ENCODE measurements around the gene UBTF. TPM values are rescaled to one million over a fixed set of nuclear protein-coding genes. Genes with fewer than 3 reads are reported as not detected.

UBTF gene
- total RNA-seq, 2 donors from 2014 or later, result 109 to 201 TPM

DNA sequence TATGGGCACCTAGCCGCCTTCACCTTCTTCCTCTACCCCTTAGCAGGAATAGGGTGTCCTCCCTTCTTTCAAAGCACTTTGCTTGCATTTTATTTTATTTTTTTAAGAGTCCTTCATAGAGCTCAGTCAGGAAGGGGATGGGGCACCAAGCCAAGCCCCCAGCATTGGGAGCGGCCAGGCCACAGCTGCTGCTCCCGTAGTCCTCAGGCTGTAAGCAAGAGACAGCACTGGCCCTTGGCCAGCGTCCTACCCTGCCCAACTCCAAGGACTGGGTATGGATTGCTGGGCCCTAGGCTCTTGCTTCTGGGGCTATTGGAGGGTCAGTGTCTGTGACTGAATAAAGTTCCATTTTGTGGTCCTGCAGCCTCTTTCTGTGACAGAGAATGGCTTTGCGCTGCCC is 28.1 kb downstream of the UBTF start:
- peaks cover 11 to 20% of the 10 kb centered on the region in 2 donors for H3K4me1 Mint-ChIP-seq (ENCODE audit: low read depth in 2 of 2)
- DNase-seq (ENCODE audit: low spot score), result no peak
- H3K9me3 Mint-ChIP-seq, result no peaks in the 10 kb centered on the region
- no peak for ATAC-seq
- H3K4me3 Mint-ChIP-seq, result no peak overlapping the region
- H3K27ac Mint-ChIP-seq, result no peak overlapping the region
- peaks cover 4% of the 10 kb centered on the region for H3K36me3 Mint-ChIP-seq
- no peaks in the 10 kb centered on the region for H3K27me3 Mint-ChIP-seq

DNA sequence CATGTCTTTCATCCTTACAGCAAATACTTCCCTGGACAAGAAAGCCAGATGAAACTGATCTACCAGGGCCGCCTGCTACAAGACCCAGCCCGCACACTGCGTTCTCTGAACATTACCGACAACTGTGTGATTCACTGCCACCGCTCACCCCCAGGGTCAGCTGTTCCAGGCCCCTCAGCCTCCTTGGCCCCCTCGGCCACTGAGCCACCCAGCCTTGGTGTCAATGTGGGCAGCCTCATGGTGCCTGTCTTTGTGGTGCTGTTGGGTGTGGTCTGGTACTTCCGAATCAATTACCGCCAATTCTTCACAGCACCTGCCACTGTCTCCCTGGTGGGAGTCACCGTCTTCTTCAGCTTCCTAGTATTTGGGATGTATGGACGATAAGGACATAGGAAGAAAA is 29.0 kb downstream of the UBTF start:
- Mint-ChIP-seq H3K4me3 (no peak overlapping the region), H3K27me3 (no peaks in the 10 kb centered on the region), H3K9me3 (no peaks in the 10 kb centered on the region), H3K36me3 (peaks cover 4% of the 10 kb centered on the region), H3K27ac (peak overlapping the region in 1 of 2 donors; percentile 21), H3K4me1 (ENCODE audit: low read depth in 2 of 2) (peaks cover 14 to 22% of the 10 kb centered on the region in 2 donors)
- ATAC-seq (no peak), DNase-seq (ENCODE audit: low spot score) (no peak)

- DNase-seq (ENCODE audit: low spot score) (no peak), ATAC-seq (no peak)
- H3K9me3 Mint-ChIP-seq, result no peaks in the 10 kb centered on the region
- H3K4me3 Mint-ChIP-seq, result peak overlapping the region; percentile 100
- peaks cover 4% of the 10 kb centered on the region for H3K36me3 Mint-ChIP-seq
- H3K27ac Mint-ChIP-seq, result peak overlapping the region in 1 of 2 donors; percentile 95
- H3K4me1 Mint-ChIP-seq (ENCODE audit: low read depth in 2 of 2), result peaks cover 19 to 27% of the 10 kb centered on the region in 2 donors
- no peaks in the 10 kb centered on the region for H3K27me3 Mint-ChIP-seq
Measured at GRCh38 chr17:44188576-44189403, 30.7 kb downstream of the UBTF start.

DNA sequence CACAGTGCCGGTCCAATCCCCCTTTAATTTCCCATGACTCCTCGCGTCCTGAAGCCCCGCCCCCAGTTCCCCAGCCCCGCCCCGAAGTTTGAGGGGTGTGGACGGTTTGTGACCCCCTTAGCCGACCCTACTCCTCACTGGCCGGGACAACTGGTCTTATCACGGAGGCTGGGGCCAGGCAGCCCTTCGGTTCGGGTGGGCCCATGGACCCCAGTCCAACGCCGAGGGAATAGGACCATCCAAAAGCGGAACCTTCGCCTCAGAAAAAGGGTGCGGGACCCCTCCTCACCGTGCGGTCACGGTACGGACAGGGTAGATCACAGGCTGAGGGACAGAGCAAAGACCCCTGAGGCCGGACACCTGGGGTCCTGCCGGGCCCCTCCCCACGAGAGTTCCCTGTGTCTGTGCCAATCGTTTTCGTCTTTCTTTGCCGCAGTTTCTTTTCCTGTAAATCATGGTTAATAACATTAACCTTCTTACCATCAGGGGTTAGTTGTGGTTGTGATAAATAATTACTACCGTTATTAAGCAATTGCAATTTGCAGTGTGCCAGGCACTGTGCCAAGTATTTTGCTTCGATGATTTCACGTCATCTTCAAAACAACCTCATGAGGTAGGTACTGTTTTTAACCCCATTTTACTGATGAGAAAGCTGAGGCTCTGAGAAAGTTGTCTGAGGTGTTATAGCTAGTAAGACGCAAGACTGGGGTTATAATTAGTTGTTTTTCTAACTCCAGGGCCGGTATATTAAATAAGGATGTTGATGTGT is 32.2 kb downstream of the UBTF start:
- H3K27ac Mint-ChIP-seq, result peak overlapping the region; percentile 95 to 99
- H3K9me3 Mint-ChIP-seq, result no peaks in the 10 kb centered on the region
- peaks cover 19 to 27% of the 10 kb centered on the region in 2 donors for H3K4me1 Mint-ChIP-seq (ENCODE audit: low read depth in 2 of 2)
- H3K36me3 Mint-ChIP-seq, result peaks cover 4% of the 10 kb centered on the region
- no peaks in the 10 kb centered on the region for H3K27me3 Mint-ChIP-seq
- peak overlapping the region; percentile 100 for H3K4me3 Mint-ChIP-seq
- ATAC-seq (peak; percentile 72 to 78), DNase-seq (ENCODE audit: low spot score) (no peak)

GRCh38 chr17:44186307-44187130 is 33.0 kb downstream of the UBTF start, which contains the start of gene TMUB2:
Gene TMUB2, plus strand, starts transcription at chr17:44186972. Its CDS starts 737 bp downstream, at chr17:44187709.
- DNase-seq (ENCODE audit: low spot score), result peak; percentile 100
- Mint-ChIP-seq H3K9me3 (no peaks in the 10 kb centered on the region), H3K27me3 (no peaks in the 10 kb centered on the region), H3K4me3 (peak within 1 kb of the TSS; percentile 100), H3K36me3 (peaks cover 10% of the 10 kb centered on the region), H3K4me1 (ENCODE audit: low read depth in 2 of 2) (peaks cover 19 to 33% of the 10 kb centered on the region in 2 donors), H3K27ac (peak within 1 kb of the TSS; percentile 95 to 99)
- ATAC-seq, result peak; percentile 97 to 98

DNA sequence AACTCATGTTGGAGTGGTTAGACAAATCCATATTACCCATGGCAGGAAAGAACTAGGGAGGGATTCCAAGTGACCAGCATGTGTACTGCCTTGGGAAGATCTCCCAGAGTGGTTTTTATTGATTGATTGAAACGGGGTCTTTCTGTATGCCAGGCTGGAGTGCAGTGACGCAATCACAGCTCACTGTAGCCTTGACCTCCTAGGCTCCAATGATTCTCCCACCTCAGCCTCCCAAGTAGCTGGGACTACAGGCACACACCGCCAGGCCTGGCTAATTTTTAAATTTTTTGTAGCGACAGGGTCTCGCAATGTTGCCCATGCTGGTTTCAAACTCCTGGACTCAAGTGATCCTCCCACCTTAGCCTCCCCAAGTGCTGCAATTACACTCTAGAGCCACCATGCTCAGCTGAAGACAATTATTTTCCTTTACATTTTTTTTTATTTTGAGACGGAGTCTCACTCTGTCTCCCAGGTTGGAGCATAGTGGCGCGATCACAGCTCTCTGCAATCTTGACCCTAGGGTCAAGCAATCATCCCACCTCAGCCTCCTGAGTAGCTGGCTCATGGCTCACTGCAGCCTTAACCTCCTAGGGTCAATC is 35.2 kb downstream of the UBTF start:
- Mint-ChIP-seq H3K27ac (peak overlapping the region in 1 of 2 donors; percentile 99), H3K27me3 (no peaks in the 10 kb centered on the region), H3K4me1 (ENCODE audit: low read depth in 2 of 2) (peaks cover 19 to 33% of the 10 kb centered on the region in 2 donors), H3K9me3 (no peaks in the 10 kb centered on the region), H3K36me3 (peaks cover 7% of the 10 kb centered on the region), H3K4me3 (peak overlapping the region; percentile 10)
- DNase-seq (ENCODE audit: low spot score), result no peak
- ATAC-seq, result no peak

GRCh38 chr17:44183024-44183423 is 36.5 kb downstream of the UBTF start:
- Mint-ChIP-seq H3K4me3 (no peak overlapping the region), H3K27ac (no peak overlapping the region), H3K4me1 (ENCODE audit: low read depth in 2 of 2) (peaks cover 17 to 27% of the 10 kb centered on the region in 2 donors), H3K9me3 (no peaks in the 10 kb centered on the region), H3K27me3 (no peaks in the 10 kb centered on the region), H3K36me3 (peaks cover 7% of the 10 kb centered on the region)
- ATAC-seq (no peak), DNase-seq (ENCODE audit: low spot score) (no peak)

GRCh38 chr17:44178133-44178532 is 41.3 kb downstream of the UBTF start:
- peaks cover 0 to 6% of the 10 kb centered on the region in 2 donors for H3K4me1 Mint-ChIP-seq (ENCODE audit: low read depth in 2 of 2)
- peaks cover 7% of the 10 kb centered on the region for H3K36me3 Mint-ChIP-seq
- DNase-seq (ENCODE audit: low spot score) (no peak), ATAC-seq (peak in 1 of 2 donors; percentile 29)
- no peak overlapping the region for H3K4me3 Mint-ChIP-seq
- H3K27ac Mint-ChIP-seq, result no peak overlapping the region
- no peaks in the 10 kb centered on the region for H3K9me3 Mint-ChIP-seq
- no peaks in the 10 kb centered on the region for H3K27me3 Mint-ChIP-seq

DNA sequence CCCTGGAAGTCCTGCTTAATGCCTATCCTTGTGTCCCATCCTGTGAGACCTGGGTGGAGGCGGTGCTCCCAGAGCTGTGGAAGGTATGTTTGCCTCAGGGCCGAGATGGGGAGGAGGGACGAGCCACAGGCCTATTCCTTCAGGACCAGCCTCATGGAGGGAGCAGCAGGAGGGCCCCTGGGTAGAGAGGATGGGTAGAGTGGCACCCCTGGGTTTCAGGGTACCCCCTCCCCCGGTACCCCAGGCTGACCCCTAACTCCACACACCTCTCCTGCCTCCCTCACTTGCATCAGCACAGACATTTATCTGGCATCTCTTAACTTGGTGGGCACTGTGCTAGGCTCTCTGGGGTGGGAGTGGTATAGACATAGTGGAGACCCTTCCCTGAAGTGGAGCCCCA is 41.8 kb downstream of the UBTF start:
- H3K4me1 Mint-ChIP-seq (ENCODE audit: low read depth in 2 of 2), result peaks cover 0 to 6% of the 10 kb centered on the region in 2 donors
- H3K36me3 Mint-ChIP-seq, result peaks cover 7% of the 10 kb centered on the region
- DNase-seq (ENCODE audit: low spot score) (no peak), ATAC-seq (peak in 1 of 2 donors; percentile 48)
- H3K4me3 Mint-ChIP-seq, result no peak overlapping the region
- no peak overlapping the region for H3K27ac Mint-ChIP-seq
- no peaks in the 10 kb centered on the region for H3K9me3 Mint-ChIP-seq
- no peaks in the 10 kb centered on the region for H3K27me3 Mint-ChIP-seq

DNA sequence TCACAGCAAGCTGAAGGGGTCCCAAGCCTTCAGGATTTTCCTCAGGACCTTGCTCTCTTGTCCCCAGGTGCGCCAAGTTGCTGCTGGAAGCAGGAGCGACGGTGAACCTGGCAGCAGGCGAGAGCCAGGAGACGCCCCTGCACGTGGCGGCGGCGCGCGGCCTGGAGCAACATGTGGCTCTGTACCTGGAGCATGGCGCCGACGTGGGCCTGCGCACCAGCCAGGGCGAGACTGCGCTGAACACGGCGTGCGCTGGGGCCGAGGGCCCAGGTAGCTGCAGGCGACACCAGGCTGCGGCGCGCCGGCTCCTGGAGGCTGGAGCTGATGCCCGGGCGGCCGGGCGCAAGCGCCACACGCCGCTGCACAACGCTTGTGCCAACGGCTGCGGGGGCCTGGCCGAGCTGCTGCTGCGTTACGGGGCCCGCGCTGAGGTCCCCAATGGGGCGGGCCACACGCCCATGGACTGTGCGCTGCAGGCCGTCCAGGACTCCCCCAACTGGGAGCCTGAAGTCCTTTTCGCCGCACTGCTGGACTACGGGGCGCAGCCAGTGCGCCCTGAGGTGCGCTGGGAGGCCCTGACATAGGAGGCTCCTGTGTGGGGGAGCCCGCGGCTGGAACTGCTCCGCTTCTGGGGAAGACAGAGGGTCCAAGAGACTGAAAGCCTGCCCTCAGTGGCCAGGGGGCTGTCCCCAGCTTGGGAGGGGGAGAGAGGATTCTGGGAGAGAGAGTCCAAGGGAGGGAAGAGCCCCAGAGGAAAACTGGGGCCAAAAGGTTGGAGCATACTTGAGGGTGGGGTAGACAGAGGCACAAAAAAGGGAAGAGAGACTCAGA is 42.6 kb downstream of the UBTF start:
- Mint-ChIP-seq H3K36me3 (peaks cover 4% of the 10 kb centered on the region), H3K4me1 (ENCODE audit: low read depth in 2 of 2) (peaks cover 0 to 3% of the 10 kb centered on the region in 2 donors), H3K9me3 (no peaks in the 10 kb centered on the region), H3K4me3 (no peak overlapping the region), H3K27ac (no peak overlapping the region), H3K27me3 (no peaks in the 10 kb centered on the region)
- ATAC-seq, result peak in 1 of 2 donors; percentile 15
- no peak for DNase-seq (ENCODE audit: low spot score)

- no peak for ATAC-seq
- DNase-seq (ENCODE audit: low spot score), result no peak
- Mint-ChIP-seq H3K4me1 (ENCODE audit: low read depth in 2 of 2) (no peaks in the 10 kb centered on the region), H3K27me3 (no peaks in the 10 kb centered on the region), H3K4me3 (no peak overlapping the region), H3K36me3 (no peaks in the 10 kb centered on the region), H3K9me3 (no peaks in the 10 kb centered on the region), H3K27ac (no peak overlapping the region)
Measured at GRCh38 chr17:44176257-44176656, 43.2 kb downstream of the UBTF start.

DNA sequence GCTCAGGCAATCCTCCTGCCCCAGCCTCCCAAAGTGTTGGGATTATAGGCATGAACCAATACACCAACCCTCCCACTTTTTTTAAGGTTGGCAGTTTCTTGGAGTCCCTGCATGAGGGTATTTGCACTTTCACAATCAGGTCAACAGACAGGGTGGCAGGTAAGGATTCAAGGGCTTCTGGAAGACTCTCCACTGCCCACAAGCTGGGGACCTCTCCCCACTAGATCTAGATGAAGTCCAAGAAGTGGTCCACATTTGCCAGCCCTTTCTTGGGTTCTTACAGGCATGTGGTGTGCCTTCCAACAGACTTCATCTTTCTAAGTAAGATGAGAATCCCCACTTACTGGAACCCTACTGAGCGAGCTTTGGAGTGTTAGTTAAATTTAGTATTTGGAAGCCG is 45.0 kb downstream of the UBTF start:
- Mint-ChIP-seq H3K27ac (peak overlapping the region in 1 of 2 donors; percentile 31), H3K36me3 (no peaks in the 10 kb centered on the region), H3K9me3 (no peaks in the 10 kb centered on the region), H3K4me1 (ENCODE audit: low read depth in 2 of 2) (no peaks in the 10 kb centered on the region), H3K4me3 (no peak overlapping the region), H3K27me3 (no peaks in the 10 kb centered on the region)
- DNase-seq (ENCODE audit: low spot score) (no peak), ATAC-seq (no peak)

All from natural killer cell treated with Interleukin-12 subunit alpha and Interleukin-12 subunit beta and Interleukin-15 and Interleukin-18, amount 100 ng/mL, for 72 hours (primary cell).